ENCODE results near the gene DAP. TPM values are rescaled to one million over a fixed set of nuclear protein-coding genes. Genes with fewer than 3 reads are reported as not detected.

DAP gene
- total and polyA plus RNA-seq, 10 of the 15 experiments (the other 5 are each of a cell fraction or from before 2014, with no cell fraction given): 12.9 to 130 (median 49.9) TPM

DNA sequence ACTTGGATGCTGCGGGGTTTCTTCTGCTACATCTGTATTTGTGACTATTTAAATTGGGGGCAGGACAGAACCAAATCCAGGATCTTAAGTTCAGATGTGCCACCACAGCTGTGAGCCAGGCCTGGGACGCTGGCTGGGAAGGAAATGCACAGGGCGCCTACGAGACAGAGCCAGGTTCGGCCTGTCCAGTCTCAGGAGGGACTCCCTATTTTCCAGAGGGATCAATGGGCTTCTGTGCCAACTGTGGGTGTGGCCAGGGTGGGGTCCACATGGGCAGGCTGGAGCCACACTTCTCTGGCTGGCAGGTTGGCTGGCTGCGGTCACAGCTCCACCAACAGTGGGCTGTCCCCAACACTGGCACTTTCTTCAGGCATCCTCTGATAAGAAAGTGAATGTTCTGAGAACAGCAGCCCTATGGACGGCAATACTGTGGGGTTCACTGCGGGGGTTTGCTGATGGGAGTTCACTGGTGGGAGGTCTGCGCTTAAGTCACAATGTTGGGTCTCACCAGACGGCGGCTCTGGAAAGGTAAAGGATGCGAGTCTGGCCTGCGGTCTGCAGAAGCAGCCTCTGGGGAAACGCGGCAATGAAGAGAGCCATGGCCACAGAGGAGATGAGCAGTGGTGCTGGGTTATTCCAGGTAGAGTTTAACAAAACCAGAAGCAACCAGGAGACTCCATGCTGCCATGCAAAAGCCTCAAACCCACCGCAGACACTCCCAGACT lies 78.1 kb downstream of the DAP start:
- H3K79me2 ChIP-seq (ENCODE audit: control insufficient read depth, insufficient read depth, low read length): peaks cover 9% of the 10 kb centered on the region
- no TSS peak for BruUV-seq (replicated peaks)
- peaks cover 27 to 35% of the 10 kb centered on the region in 2 experiments; a peak in 3 of 4 replicates for H3K36me3 ChIP-seq (ENCODE audit: control insufficient read depth in 2 of 2, insufficient read depth in 2 of 2, low read length in 1 of 2)
- H3K9ac ChIP-seq (ENCODE audit: control insufficient read depth, insufficient read depth, low read length): no peak overlapping the region
- no peak overlapping the region for H2AFZ ChIP-seq (ENCODE audit: control insufficient read depth, low read depth, low read length)
- no peak overlapping the region for H3K27ac ChIP-seq (ENCODE audit: control insufficient read depth, insufficient read depth)
- DNase-seq (ENCODE audit: low read depth, low spot score) (no peak), ATAC-seq (no peak), FAIRE-seq (no peak)
- ChIA-PET SMC1A (ENCODE audit: uncharacterized antibody, unreplicated experiment) (interaction anchor here (1.2 to 4.4 kb wide), 2 partner anchors 56 to 92 kb away, joined by 3 to 32 read pairs; no protein-coding TSS in a partner anchor), RAD21 (ENCODE audit: unreplicated experiment) (interaction anchor here (1.5 kb wide), 1 partner anchor 15 kb away, joined by 3 read pairs; no protein-coding TSS in a partner anchor), POLR2A (interaction anchor here (0.5 to 3.8 kb wide), 2 partner anchors 50 to 155 kb away, joined by 3 to 39 read pairs; no protein-coding TSS in a partner anchor), CTCF (interaction anchor here (5.1 kb wide), 1 partner anchor 230 kb away, joined by 37 read pairs; no protein-coding TSS in a partner anchor)
- H3K27me3 ChIP-seq (replicated peaks in 1 of 2; ENCODE audit: control insufficient read depth in 2 of 2, insufficient read depth in 2 of 2, low read length in 1 of 2): no peaks in the 10 kb centered on the region
- no peak overlapping the region for H3K4me2 ChIP-seq (ENCODE audit: control insufficient read depth, insufficient read depth)
- no peaks in the 10 kb centered on the region for H4K20me1 ChIP-seq (ENCODE audit: control insufficient read depth, insufficient read depth)
- TF ChIP-seq MEF2A (IDR thresholded peaks at IDR 0.05; ENCODE audit: insufficient read depth, low read depth, low read length) (no peak), CREB1 (IDR thresholded peaks at IDR 0.05; ENCODE audit: low read depth) (no peak), GATAD2B (conservative IDR thresholded peaks at IDR 0.05; ENCODE audit: low read depth) (no peak), IKZF1 (conservative IDR thresholded peaks at IDR 0.05) (no peak), ESRRA (IDR thresholded peaks at IDR 0.05; ENCODE audit: low read length) (no peak)
- TF ChIP-seq, protein P1, sequence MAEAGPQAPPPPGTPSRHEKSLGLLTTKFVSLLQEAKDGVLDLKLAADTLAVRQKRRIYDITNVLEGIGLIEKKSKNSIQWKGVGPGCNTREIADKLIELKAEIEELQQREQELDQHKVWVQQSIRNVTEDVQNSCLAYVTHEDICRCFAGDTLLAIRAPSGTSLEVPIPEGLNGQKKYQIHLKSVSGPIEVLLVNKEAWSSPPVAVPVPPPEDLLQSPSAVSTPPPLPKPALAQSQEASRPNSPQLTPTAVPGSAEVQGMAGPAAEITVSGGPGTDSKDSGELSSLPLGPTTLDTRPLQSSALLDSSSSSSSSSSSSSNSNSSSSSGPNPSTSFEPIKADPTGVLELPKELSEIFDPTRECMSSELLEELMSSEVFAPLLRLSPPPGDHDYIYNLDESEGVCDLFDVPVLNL (IDR thresholded peaks at IDR 0.05; ENCODE audit: low read depth, low read length): no peak
- in situ Hi-C loops (cut with MboI): no loop called here
- WGBS (ENCODE audit: insufficient coverage, insufficient replicate concordance, low lambda C conversion rate, missing lambda C conversion rate): over 99% methylated on average over 16 of the region's 16 CpGs
- intact Hi-C loops (cut with micrococcal nuclease; ENCODE audit: unreplicated experiment): no loop called here
- no peak overlapping the region for H3K4me3 ChIP-seq
- H3K4me1 ChIP-seq (ENCODE audit: control insufficient read depth, insufficient read depth, low read length): peaks cover 23% of the 10 kb centered on the region
- H3K9me3 ChIP-seq (replicated peaks; ENCODE audit: control insufficient read depth, insufficient read depth, low read length): peaks cover 16% of the 10 kb centered on the region

Data from GM12878 (cell line).